HCT116 (cell line): ENCODE data around the gene RPTOR. TPM values are rescaled to one million over a fixed set of nuclear protein-coding genes. Genes with fewer than 3 reads are reported as not detected.

ENCODE experiments used
- ATAC-seq: fragments of 200-7000 bp; cut with Tn5 transposase; 2 replicates; pipeline ENCODE4 v1.9.1; 2020; ENCODE audit warnings: mild to moderate bottlenecking, moderate library complexity
- BruUV-seq: library from RNA; stranded (reverse); fragments of 400-500 nt; replicated peaks from 2 replicates; lab custom pipeline; 2021; lab: Mats Ljungman, UMichigan
- CTCF ChIA-PET: fragments of 300-600 bp; sonication (Branson Sonifier 250); formaldehyde crosslinking; loops from one replicate; lab custom pipeline; 2021; ENCODE audit warnings: antibody characterized with exemption; lab: Charles Lee
- POLR2A ChIA-PET: fragments of 300-600, 350-600 bp; sonication (Branson Sonifier 250); formaldehyde crosslinking; loops from one replicate; lab custom pipeline; 2021; ENCODE audit warnings: antibody characterized with exemption; lab: Charles Lee
- RAD21 ChIA-PET, 2 experiments: fragments of 300-600 bp; sonication (Branson Sonifier 250); formaldehyde crosslinking; loops; one replicate each; lab custom pipeline; 2023; ENCODE audit warnings: low total read pairs in 2 of 2; ENCODE audit not compliant: uncharacterized antibody in 2 of 2, unreplicated experiment in 2 of 2, low non-redundant PET in 1 of 2; lab: Charles Lee
- DNase-seq: peaks from one replicate; pipeline ENCODE4 v3.0.0-alpha.2; 2010; ENCODE audit warnings: low read depth, low spot score
- H2AFZ ChIP-seq: fragments of 200-600 bp; shearing (Covaris generic), sonication (generic); 2 replicates; pipeline ENCODE4 v1.6.1; 2017; ENCODE audit warnings: low read depth, mixed run types, mixed read lengths, antibody characterized with exemption, low read length; ENCODE audit not compliant: poor library complexity, severe bottlenecking
- H3K27ac ChIP-seq: 2 replicates; pipeline ENCODE4 v1.5.1; 2012; ENCODE audit warnings: low read depth, low read length
- H3K27me3 ChIP-seq: fragments of 200-600 bp; sonication (generic); 2 replicates; pipeline ENCODE4 v1.6.1; 2016; ENCODE audit warnings: mixed run types, low read length, mixed read lengths; ENCODE audit not compliant: insufficient read depth
- H3K36me3 ChIP-seq, 2 experiments: fragments of 200-500 bp in 1 of 2; fragments of 200-600 bp in 1 of 2; sonication (Bioruptor generic) in 1 of 2; sonication (generic) in 1 of 2; 2 replicates each; pipeline versions ENCODE4 v1.5.1 to v1.6.1; 2014 to 2016; ENCODE audit warnings: low read length in 2 of 2, inconsistent platforms in 1 of 2, mixed read lengths in 1 of 2, mixed run types in 1 of 2; ENCODE audit not compliant: insufficient read depth in 2 of 2, control insufficient read depth in 1 of 2
- H3K4me1 ChIP-seq, 2 experiments: fragments of 200-600 bp in 1 of 2; sonication (generic) in 1 of 2; 2 replicates each; pipeline versions ENCODE4 v1.5.1 to v1.6.1; 2012 to 2017; ENCODE audit warnings: low read length in 2 of 2, inconsistent platforms in 1 of 2, mild to moderate bottlenecking in 1 of 2, mixed read lengths in 1 of 2, mixed run types in 1 of 2, moderate library complexity in 1 of 2; ENCODE audit not compliant: insufficient read depth in 2 of 2, control insufficient read depth in 1 of 2
- H3K4me2 ChIP-seq: fragments of 200-600 bp; sonication (generic); 2 replicates; pipeline ENCODE4 v1.6.1; 2017; ENCODE audit warnings: mixed run types, low read length, mixed read lengths
- H3K4me3 ChIP-seq, 2 experiments: fragments of 200-600 bp in 1 of 2; sonication (generic) in 1 of 2; replicated peaks in 1 of 2; 2 replicates each; pipeline ENCODE4 v1.5.1; 2011 to 2016; ENCODE audit warnings: low read length in 2 of 2, control low read depth in 1 of 2, low read depth in 1 of 2, mild to moderate bottlenecking in 1 of 2, mixed read lengths in 1 of 2, mixed run types in 1 of 2
- H3K79me2 ChIP-seq: fragments of 200-600 bp; sonication (generic); 2 replicates; pipeline ENCODE4 v1.6.1; 2017; ENCODE audit warnings: mild to moderate bottlenecking, mixed run types, low read length, moderate library complexity, mixed read lengths; ENCODE audit not compliant: insufficient read depth
- H3K9ac ChIP-seq: fragments of 200-600 bp; sonication (generic); 2 replicates; pipeline ENCODE4 v1.6.1; 2016; ENCODE audit warnings: low read length, mixed read lengths
- H3K9me2 ChIP-seq: fragments of 200-600 bp; sonication (generic), shearing (Covaris generic); 2 replicates; pipeline ENCODE4 v1.6.1; 2017; ENCODE audit warnings: mixed run types, mild to moderate bottlenecking, moderate library complexity; ENCODE audit not compliant: insufficient read depth
- H3K9me3 ChIP-seq, 2 experiments: fragments of 200-500 bp in 1 of 2; fragments of 200-600 bp in 1 of 2; sonication (Bioruptor generic) in 1 of 2; sonication (generic) in 1 of 2; 2 replicates each; pipeline ENCODE4 v1.6.1; 2014 to 2017; ENCODE audit warnings: low read length in 2 of 2, mixed read lengths in 2 of 2, inconsistent platforms in 1 of 2, low read depth in 1 of 2, mild to moderate bottlenecking in 1 of 2, mixed run types in 1 of 2, moderate library complexity in 1 of 2; ENCODE audit not compliant: control insufficient read depth in 1 of 2, insufficient read depth in 1 of 2
- H4K20me1 ChIP-seq: fragments of 200-600 bp; sonication (generic), shearing (Covaris generic); 2 replicates; pipeline ENCODE4 v1.6.1; 2017; ENCODE audit warnings: mixed run types, mild to moderate bottlenecking, moderate library complexity; ENCODE audit not compliant: insufficient read depth
- CBX3 ChIP-seq: IDR thresholded peaks from 2 replicates; pipeline ENCODE4 v1.6.1; 2012; ENCODE audit warnings: low read depth
- CEBPB ChIP-seq: IDR thresholded peaks from 2 replicates; pipeline ENCODE4 v1.6.1; 2012; ENCODE audit warnings: low read depth
- EGR1 ChIP-seq: IDR thresholded peaks from 2 replicates; pipeline ENCODE4 v1.6.1; 2012; ENCODE audit warnings: low read depth
- EZH2 ChIP-seq: fragments of 200-600 bp; sonication (generic); IDR thresholded peaks from 2 replicates; pipeline ENCODE4 v1.6.1; 2017; ENCODE audit warnings: antibody characterized with exemption, mixed run types
- FOSL1 ChIP-seq: IDR thresholded peaks from 2 replicates; pipeline ENCODE4 v1.6.1; 2012; ENCODE audit warnings: low read depth
- JUND ChIP-seq: IDR thresholded peaks from 2 replicates; pipeline ENCODE4 v1.6.1; 2012
- POLR2A ChIP-seq: IDR thresholded peaks from 2 replicates; pipeline ENCODE4 v1.7.0; 2011; ENCODE audit warnings: borderline replicate concordance; ENCODE audit not compliant: insufficient read depth, insufficient read length; ENCODE audit errors: extremely low read depth
- POLR2AphosphoS5 ChIP-seq: IDR thresholded peaks from 2 replicates; pipeline ENCODE4 v1.6.1; 2011; ENCODE audit warnings: mild to moderate bottlenecking, low read depth, low read length, moderate library complexity
- RAD21 ChIP-seq: IDR thresholded peaks from 2 replicates; pipeline ENCODE4 v1.6.1; 2012; ENCODE audit warnings: low read depth, mild to moderate bottlenecking
- SP1 ChIP-seq: IDR thresholded peaks from 2 replicates; pipeline ENCODE4 v1.6.1; 2012; ENCODE audit warnings: low read depth
- SRF ChIP-seq: IDR thresholded peaks from 2 replicates; pipeline ENCODE4 v1.6.1; 2012; ENCODE audit warnings: low read depth
- TCF7L2 ChIP-seq: IDR thresholded peaks from 2 replicates; pipeline ENCODE4 v1.7.0; 2011; ENCODE audit warnings: borderline replicate concordance, inconsistent platforms; ENCODE audit not compliant: insufficient read depth, insufficient read length; ENCODE audit errors: extremely low read depth
- ZFX ChIP-seq: fragments of 450-650 bp; IDR thresholded peaks from 2 replicates; pipeline ENCODE4 v1.6.1; 2017
- intact Hi-C: fragments of 100-400 bp; cut with micrococcal nuclease; formaldehyde crosslinking; loops from 2 replicates; pipeline ENCODE4 v1.10.0; 2022
- total RNA-seq: library from RNA; stranded (reverse); gene quantifications from one replicate; pipeline ENCODE4 v1.2.1, GENCODE V29; 2021; ENCODE audit not compliant: unreplicated experiment
- TF ChIP-seq, protein P1 (sequence below): IDR thresholded peaks from 2 replicates; pipeline ENCODE4 v1.6.1; 2012
- TF ChIP-seq, protein P2 (sequence below): IDR thresholded peaks from 2 replicates; pipeline ENCODE4 v1.6.1; 2011; ENCODE audit warnings: mild to moderate bottlenecking, low read length, moderate library complexity; ENCODE audit not compliant: insufficient replicate concordance; ENCODE audit errors: extremely low read depth
- TF ChIP-seq, protein P3 (sequence below): IDR thresholded peaks from 2 replicates; pipeline ENCODE4 v1.6.1; 2012

The RPTOR gene
- total RNA-seq, 1 experiment from 2014 or later = 69.5 TPM

- Histone ChIP-seq H3K9me3 (peaks cover 0 to 8% of the 10 kb centered on the region in 2 experiments; a peak in 1 of 4 replicates), H3K79me2 (peaks cover 14% of the 10 kb centered on the region; the same call in 1 of the 2 replicates), H3K4me3 (peak overlapping the region; percentile 6 to 34; a peak in 3 of 4 replicates), H3K9ac (peak overlapping the region; percentile 56), H3K4me2 (peak overlapping the region; percentile 80), H3K4me1 (peaks cover 49 to 63% of the 10 kb centered on the region in 2 experiments), H2AFZ (no peak overlapping the region), H3K27ac (peak overlapping the region; percentile 89), H4K20me1 (no peaks in the 10 kb centered on the region), H3K27me3 (no peaks in the 10 kb centered on the region)
- BruUV-seq = no TSS peak
- ChIA-PET RAD21 (no interaction called here), CTCF (no interaction called here), POLR2A (no interaction called here)
- intact Hi-C loops = no loop called here
- DNase-seq (peak; percentile 24), ATAC-seq (peak; percentile 45)
- TF ChIP-seq POLR2AphosphoS5 (peak; percentile 19; the same call in 1 of the 2 replicates), TCF7L2 (peak; percentile 61), RAD21 (peak; percentile 25; the same call in 1 of the 2 replicates), EZH2 (no peak), ZFX (no peak), JUND (peak; percentile 46; the same call in 1 of the 2 replicates), POLR2A (no peak), CEBPB (no peak), SRF (no peak), FOSL1 (peak; percentile 52), CBX3 (0 out of 2 replicates have a peak, but pooled peaks have one; percentile 56), SP1 (peak; percentile 61; the same call in 1 of the 2 replicates), EGR1 (no peak)
- TF ChIP-seq, protein P1, sequence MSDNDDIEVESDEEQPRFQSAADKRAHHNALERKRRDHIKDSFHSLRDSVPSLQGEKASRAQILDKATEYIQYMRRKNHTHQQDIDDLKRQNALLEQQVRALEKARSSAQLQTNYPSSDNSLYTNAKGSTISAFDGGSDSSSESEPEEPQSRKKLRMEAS = peak; percentile 79
- TF ChIP-seq, protein P2, sequence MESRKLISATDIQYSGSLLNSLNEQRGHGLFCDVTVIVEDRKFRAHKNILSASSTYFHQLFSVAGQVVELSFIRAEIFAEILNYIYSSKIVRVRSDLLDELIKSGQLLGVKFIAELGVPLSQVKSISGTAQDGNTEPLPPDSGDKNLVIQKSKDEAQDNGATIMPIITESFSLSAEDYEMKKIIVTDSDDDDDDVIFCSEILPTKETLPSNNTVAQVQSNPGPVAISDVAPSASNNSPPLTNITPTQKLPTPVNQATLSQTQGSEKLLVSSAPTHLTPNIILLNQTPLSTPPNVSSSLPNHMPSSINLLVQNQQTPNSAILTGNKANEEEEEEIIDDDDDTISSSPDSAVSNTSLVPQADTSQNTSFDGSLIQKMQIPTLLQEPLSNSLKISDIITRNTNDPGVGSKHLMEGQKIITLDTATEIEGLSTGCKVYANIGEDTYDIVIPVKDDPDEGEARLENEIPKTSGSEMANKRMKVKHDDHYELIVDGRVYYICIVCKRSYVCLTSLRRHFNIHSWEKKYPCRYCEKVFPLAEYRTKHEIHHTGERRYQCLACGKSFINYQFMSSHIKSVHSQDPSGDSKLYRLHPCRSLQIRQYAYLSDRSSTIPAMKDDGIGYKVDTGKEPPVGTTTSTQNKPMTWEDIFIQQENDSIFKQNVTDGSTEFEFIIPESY = no peak
- TF ChIP-seq, protein P3, sequence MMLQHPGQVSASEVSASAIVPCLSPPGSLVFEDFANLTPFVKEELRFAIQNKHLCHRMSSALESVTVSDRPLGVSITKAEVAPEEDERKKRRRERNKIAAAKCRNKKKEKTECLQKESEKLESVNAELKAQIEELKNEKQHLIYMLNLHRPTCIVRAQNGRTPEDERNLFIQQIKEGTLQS = no peak
- TF ChIP-seq, all 23 proteins: peak for 8
- Histone ChIP-seq H3K36me3 (peaks cover 0 to 4% of the 10 kb centered on the region in 2 experiments; a peak in 1 of 4 replicates), H3K9me2 (no peaks in the 10 kb centered on the region)
Measured at GRCh38 chr17:80789356-80789902, 244.8 kb downstream of the RPTOR start.
